ENCODE measurements around the gene PFKM.
A peak's percentile ranks its signal among the peaks of the same experiment; 100 is the strongest.

PFKM gene

GRCh38 chr12:48180857-48181495, 61.8 kb downstream of the PFKM start:
- no peaks in the 10 kb centered on the region for H3K36me3 Mint-ChIP-seq
- H3K4me1 Mint-ChIP-seq, result peaks cover 14% of the 10 kb centered on the region
- DNase-seq (ENCODE audit: low spot score in 2 of 2) (no peak), ATAC-seq (ENCODE audit: low read depth) (no peak)
- H3K9me3 Mint-ChIP-seq, result no peaks in the 10 kb centered on the region
- peaks cover 21% of the 10 kb centered on the region for H3K27me3 Mint-ChIP-seq
- H3K27ac Mint-ChIP-seq, result no peak overlapping the region
- H3K4me3 Mint-ChIP-seq, result no peak overlapping the region

GRCh38 chr12:48182631-48183030, 63.5 kb downstream of the PFKM start:
- ATAC-seq (ENCODE audit: low read depth), result no peak
- no peak for DNase-seq (ENCODE audit: low spot score in 2 of 2)
- H3K27me3 Mint-ChIP-seq, result peaks cover 20% of the 10 kb centered on the region
- H3K9me3 Mint-ChIP-seq, result no peaks in the 10 kb centered on the region
- H3K4me1 Mint-ChIP-seq, result peaks cover 16% of the 10 kb centered on the region
- peak overlapping the region; percentile 98 for H3K4me3 Mint-ChIP-seq
- peak overlapping the region; percentile 86 for H3K27ac Mint-ChIP-seq
- no peaks in the 10 kb centered on the region for H3K36me3 Mint-ChIP-seq

DNA sequence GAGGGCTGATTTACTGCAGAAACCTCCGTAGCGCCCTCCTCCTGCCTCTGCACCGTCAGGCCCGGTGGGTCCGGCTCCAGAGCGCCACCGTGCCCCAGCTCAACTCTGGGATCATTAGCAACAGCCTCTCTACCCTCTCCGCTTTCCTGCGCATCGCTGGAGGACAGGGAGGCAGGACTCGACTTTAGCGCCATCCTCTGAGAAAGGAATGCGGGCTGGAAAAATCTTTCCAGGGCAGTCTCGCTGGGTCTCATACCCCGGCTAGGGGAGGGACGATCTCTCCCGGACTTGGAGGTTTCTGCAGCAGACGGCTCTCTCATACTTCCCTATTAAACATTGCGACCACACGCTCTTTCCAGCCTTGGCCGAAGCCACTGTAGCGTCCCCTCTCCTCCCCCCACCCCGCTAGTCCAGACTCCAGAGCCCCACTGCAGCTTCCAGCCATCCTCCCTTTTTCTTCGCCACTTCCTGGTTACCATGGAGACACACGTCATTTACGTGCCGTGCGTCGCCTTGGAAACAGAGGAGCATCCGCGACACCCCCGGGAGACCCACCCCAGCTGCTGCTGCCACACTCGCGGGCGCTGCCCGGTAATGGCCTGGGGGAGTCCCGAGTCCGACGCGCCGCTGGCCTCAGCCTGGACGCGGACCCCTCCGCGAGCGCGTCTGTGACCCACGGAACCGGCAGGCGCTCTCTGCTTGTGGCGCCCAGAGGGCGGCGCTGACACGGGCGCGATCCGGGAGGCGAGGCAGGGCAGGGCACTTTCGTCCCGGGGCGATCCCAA, 64.1 kb downstream of the PFKM start, which contains the start of gene CCDC184:
TSS of gene CCDC184 (plus strand) at position 554 of the 785 bp plus-strand sequence. CDS start 479 bp downstream, outside the sequence.
- Mint-ChIP-seq H3K27me3 (peaks cover 20% of the 10 kb centered on the region), H3K36me3 (no peaks in the 10 kb centered on the region), H3K27ac (peak within 1 kb of the TSS; percentile 86), H3K4me3 (peak within 1 kb of the TSS; percentile 98), H3K4me1 (peaks cover 16% of the 10 kb centered on the region), H3K9me3 (no peaks in the 10 kb centered on the region)
- DNase-seq (ENCODE audit: low spot score in 2 of 2), result peak; percentile 64 to 73
- peak; percentile 75 for ATAC-seq (ENCODE audit: low read depth)

DNA sequence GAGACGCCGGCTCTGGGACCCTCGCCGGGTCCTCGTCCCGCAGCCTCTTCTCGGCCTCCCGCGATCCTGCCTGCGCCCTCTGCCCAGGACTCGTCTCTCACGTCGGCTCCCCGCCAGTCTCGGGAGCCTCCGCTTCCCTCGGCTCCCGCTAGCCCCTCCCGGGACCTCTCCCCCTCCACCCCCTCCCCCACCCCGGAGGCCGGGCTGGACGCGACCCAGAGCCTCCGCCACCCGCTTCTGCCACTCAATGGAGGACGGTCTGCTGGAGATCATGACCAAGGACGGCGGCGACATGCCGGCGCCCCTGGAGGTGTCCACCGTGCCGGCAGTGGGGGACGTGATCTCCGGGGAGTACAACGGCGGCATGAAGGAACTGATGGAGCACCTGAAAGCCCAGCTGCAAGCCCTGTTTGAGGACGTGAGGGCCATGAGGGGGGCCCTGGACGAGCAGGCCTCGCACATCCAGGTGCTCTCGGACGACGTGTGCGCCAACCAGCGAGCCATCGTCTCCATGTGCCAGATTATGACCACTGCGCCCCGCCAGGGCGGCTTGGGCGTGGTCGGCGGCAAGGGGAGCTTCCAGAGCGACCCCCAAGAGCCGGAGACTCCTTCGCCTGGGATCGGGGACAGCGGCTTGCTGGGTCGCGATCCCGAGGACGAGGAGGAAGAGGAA, 64.8 kb downstream of the PFKM start:
- peak overlapping the region; percentile 98 for H3K4me3 Mint-ChIP-seq
- H3K9me3 Mint-ChIP-seq, result no peaks in the 10 kb centered on the region
- no peak overlapping the region for H3K27ac Mint-ChIP-seq
- no peak for ATAC-seq (ENCODE audit: low read depth)
- H3K27me3 Mint-ChIP-seq, result peaks cover 15% of the 10 kb centered on the region
- DNase-seq (ENCODE audit: low spot score in 2 of 2), result no peak
- peaks cover 16% of the 10 kb centered on the region for H3K4me1 Mint-ChIP-seq
- H3K36me3 Mint-ChIP-seq, result no peaks in the 10 kb centered on the region

DNA sequence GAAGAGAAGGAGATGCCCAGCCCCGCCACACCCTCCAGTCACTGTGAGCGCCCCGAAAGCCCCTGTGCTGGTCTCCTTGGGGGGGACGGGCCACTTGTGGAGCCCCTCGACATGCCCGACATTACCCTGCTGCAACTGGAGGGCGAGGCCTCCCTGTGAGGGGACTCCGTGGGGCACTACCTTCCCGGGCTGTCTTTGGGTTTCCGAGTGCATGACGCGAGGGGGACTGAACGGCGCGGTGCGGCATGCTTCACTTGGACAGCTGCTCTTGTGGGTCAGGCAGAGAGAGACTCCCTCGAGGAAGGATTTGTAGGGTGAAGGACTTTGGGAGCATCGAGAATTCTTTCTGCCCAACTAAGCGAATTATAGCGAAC, 65.4 kb downstream of the PFKM start:
- no peak overlapping the region for H3K27ac Mint-ChIP-seq
- ATAC-seq (ENCODE audit: low read depth) (no peak), DNase-seq (ENCODE audit: low spot score in 2 of 2) (no peak)
- H3K27me3 Mint-ChIP-seq, result peaks cover 13% of the 10 kb centered on the region
- no peaks in the 10 kb centered on the region for H3K36me3 Mint-ChIP-seq
- H3K4me1 Mint-ChIP-seq, result peaks cover 16% of the 10 kb centered on the region
- no peaks in the 10 kb centered on the region for H3K9me3 Mint-ChIP-seq
- peak overlapping the region; percentile 48 for H3K4me3 Mint-ChIP-seq

GRCh38 chr12:48185181-48185919, 66.2 kb downstream of the PFKM start:
- Mint-ChIP-seq H3K27ac (no peak overlapping the region), H3K27me3 (peaks cover 12% of the 10 kb centered on the region), H3K4me1 (peaks cover 16% of the 10 kb centered on the region), H3K4me3 (peak overlapping the region; percentile 48), H3K36me3 (no peaks in the 10 kb centered on the region), H3K9me3 (no peaks in the 10 kb centered on the region)
- DNase-seq (ENCODE audit: low spot score in 2 of 2), result peak in 1 of 2 donors; percentile 9
- ATAC-seq (ENCODE audit: low read depth), result peak; percentile 36

- Mint-ChIP-seq H3K4me1 (peaks cover 15% of the 10 kb centered on the region), H3K36me3 (no peaks in the 10 kb centered on the region), H3K4me3 (no peak overlapping the region), H3K27me3 (peaks cover 13% of the 10 kb centered on the region), H3K27ac (no peak overlapping the region), H3K9me3 (no peaks in the 10 kb centered on the region)
- no peak for ATAC-seq (ENCODE audit: low read depth)
- no peak for DNase-seq (ENCODE audit: low spot score in 2 of 2)
Measured at GRCh38 chr12:48187916-48188695, 68.9 kb downstream of the PFKM start.

DNA sequence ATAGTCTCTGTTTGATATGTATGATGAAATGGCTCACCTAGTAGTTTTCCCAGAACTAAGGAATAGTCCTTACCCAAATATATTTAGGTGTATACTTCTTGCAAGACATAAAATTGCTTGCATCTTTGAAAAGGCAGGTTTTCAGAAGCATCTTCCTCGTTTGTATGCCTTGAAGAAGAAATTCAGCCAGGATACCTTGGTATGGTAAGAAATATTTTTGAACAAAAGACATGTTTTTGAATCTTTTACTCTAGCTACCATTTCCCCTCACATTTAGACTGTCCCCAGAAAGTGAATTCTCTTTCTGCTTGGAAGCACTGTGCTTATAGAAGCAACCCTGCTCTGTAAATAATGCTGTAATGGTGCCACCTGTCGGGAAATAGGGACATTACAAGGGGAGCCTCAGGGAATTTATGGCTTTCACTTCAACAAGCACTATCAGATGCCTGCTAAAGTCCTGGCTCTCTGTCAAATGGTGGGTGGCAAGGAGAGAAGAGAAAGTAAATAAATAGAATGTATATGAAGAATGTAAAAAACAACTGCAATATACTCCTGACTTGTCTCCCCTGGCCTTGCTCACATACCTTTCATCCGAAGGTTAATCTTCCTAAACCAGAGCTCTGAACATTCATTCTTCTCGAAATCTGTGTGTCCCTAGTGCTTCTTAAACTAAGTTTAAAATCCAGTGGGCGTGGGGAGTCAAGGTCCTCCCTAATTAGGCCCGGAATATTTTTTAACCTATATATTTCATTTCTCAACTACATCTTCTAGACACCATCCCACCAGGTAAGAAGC, 70.4 kb downstream of the PFKM start:
- ATAC-seq (ENCODE audit: low read depth) (peak; percentile 69), DNase-seq (ENCODE audit: low spot score in 2 of 2) (peak; percentile 67 to 70)
- no peak overlapping the region for H3K4me3 Mint-ChIP-seq
- no peaks in the 10 kb centered on the region for H3K36me3 Mint-ChIP-seq
- H3K27ac Mint-ChIP-seq, result no peak overlapping the region
- peaks cover 19% of the 10 kb centered on the region for H3K27me3 Mint-ChIP-seq
- peaks cover 15% of the 10 kb centered on the region for H3K4me1 Mint-ChIP-seq
- no peaks in the 10 kb centered on the region for H3K9me3 Mint-ChIP-seq

DNA sequence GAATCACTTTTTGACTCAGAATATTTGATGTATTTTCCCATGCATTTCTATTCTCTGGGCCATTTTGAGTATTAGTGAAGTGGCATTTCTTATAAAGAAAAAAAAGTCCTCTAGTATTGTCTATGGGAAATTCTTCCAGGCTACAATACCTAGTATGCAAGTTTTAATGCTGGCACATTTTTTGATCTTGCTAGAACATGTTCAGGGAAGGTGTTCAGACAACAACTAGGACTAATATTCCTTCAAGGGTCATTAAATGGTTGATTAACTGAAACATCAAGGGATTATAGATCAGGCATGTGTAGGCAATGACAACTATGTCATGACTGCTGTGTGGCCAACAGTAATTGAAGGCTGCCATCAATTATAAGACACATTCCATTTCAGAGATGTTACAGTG, 71.9 kb downstream of the PFKM start:
- peaks cover 17% of the 10 kb centered on the region for H3K27me3 Mint-ChIP-seq
- H3K9me3 Mint-ChIP-seq, result no peaks in the 10 kb centered on the region
- DNase-seq (ENCODE audit: low spot score in 2 of 2), result no peak
- no peak overlapping the region for H3K27ac Mint-ChIP-seq
- no peaks in the 10 kb centered on the region for H3K36me3 Mint-ChIP-seq
- no peak for ATAC-seq (ENCODE audit: low read depth)
- H3K4me3 Mint-ChIP-seq, result no peak overlapping the region
- peaks cover 5% of the 10 kb centered on the region for H3K4me1 Mint-ChIP-seq

DNA sequence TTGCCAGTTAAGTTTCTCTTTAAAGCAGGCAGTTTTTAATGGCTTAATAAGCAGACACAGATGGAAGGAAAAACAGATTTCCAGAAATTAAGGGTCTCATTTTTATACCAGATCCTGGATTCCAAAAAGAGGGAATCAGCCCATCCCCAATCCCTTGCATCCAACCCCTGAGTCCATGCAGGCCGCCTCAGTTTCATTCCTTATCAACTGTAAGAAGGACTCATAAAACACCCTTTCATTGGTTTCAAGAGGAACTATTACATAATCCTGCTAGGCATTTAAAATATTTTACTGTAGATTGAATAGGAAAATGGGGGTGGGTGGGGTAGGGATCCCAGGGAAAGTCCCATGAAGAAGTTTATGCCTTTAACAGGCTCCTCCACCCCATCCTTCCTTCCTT, 73.7 kb downstream of the PFKM start:
- Mint-ChIP-seq H3K27me3 (peaks cover 14% of the 10 kb centered on the region), H3K27ac (no peak overlapping the region), H3K36me3 (no peaks in the 10 kb centered on the region), H3K9me3 (no peaks in the 10 kb centered on the region), H3K4me1 (peaks cover 6% of the 10 kb centered on the region), H3K4me3 (no peak overlapping the region)
- DNase-seq (ENCODE audit: low spot score in 2 of 2) (no peak), ATAC-seq (ENCODE audit: low read depth) (no peak)

GRCh38 chr12:48193623-48194022, 74.5 kb downstream of the PFKM start:
- ATAC-seq (ENCODE audit: low read depth), result no peak
- H3K4me1 Mint-ChIP-seq, result peaks cover 6% of the 10 kb centered on the region
- no peak overlapping the region for H3K4me3 Mint-ChIP-seq

GRCh38 chr12:48194799-48195201, 75.6 kb downstream of the PFKM start:
- DNase-seq (ENCODE audit: low spot score in 2 of 2) (no peak), ATAC-seq (ENCODE audit: low read depth) (no peak)
- Mint-ChIP-seq H3K27ac (no peak overlapping the region), H3K4me1 (peaks cover 9% of the 10 kb centered on the region), H3K4me3 (no peak overlapping the region), H3K27me3 (peaks cover 14% of the 10 kb centered on the region), H3K36me3 (no peaks in the 10 kb centered on the region), H3K9me3 (no peaks in the 10 kb centered on the region)

More at GRCh38 chr12:48193623-48194022, 74.5 kb downstream of the PFKM start:
- DNase-seq (ENCODE audit: low spot score in 2 of 2), result no peak
- Mint-ChIP-seq H3K27ac (no peak overlapping the region), H3K9me3 (no peaks in the 10 kb centered on the region), H3K36me3 (no peaks in the 10 kb centered on the region), H3K27me3 (peaks cover 14% of the 10 kb centered on the region)

Measured in memory B cell (primary cell).